ENCODE results near the gene ADD1.
A peak's percentile ranks its signal among the peaks of the same experiment; 100 is the strongest.
"Not testable (repeated sequence)": the region's sequence is repeated elsewhere in the genome, so short reads cannot be mapped to it uniquely, and the experiment has no call there.

ADD1 gene

GRCh38 chr4:2948895-2949781 is 105.5 kb downstream of the ADD1 start:
- H3K4me3 ChIP-seq (ENCODE audit: control insufficient read depth, low read depth, low read length): no peak overlapping the region
- DNase-seq (ENCODE audit: low read depth): no peak
- peak; percentile 57 for TF ChIP-seq CTCF (IDR thresholded peaks at IDR 0.05; ENCODE audit: control insufficient read depth, insufficient read depth, low read depth, low read length, missing control alignments)

GRCh38 chr4:2949782-2950125 is 106.1 kb downstream of the ADD1 start:
- no peak for TF ChIP-seq CTCF (IDR thresholded peaks at IDR 0.05; ENCODE audit: control insufficient read depth, insufficient read depth, low read depth, low read length, missing control alignments)
- DNase-seq (ENCODE audit: low read depth): no peak
- H3K4me3 ChIP-seq (ENCODE audit: control insufficient read depth, low read depth, low read length): no peak overlapping the region

GRCh38 chr4:2950221-2950989 is 106.8 kb downstream of the ADD1 start:
- DNase-seq (ENCODE audit: low read depth): no peak
- no peak overlapping the region for H3K4me3 ChIP-seq (ENCODE audit: control insufficient read depth, low read depth, low read length)
- no peak for TF ChIP-seq CTCF (IDR thresholded peaks at IDR 0.05; ENCODE audit: control insufficient read depth, insufficient read depth, low read depth, low read length, missing control alignments)

- no peak for TF ChIP-seq CTCF (IDR thresholded peaks at IDR 0.05; ENCODE audit: control insufficient read depth, insufficient read depth, low read depth, low read length, missing control alignments)
- no peak overlapping the region for H3K4me3 ChIP-seq (ENCODE audit: control insufficient read depth, low read depth, low read length)
- no peak for DNase-seq (ENCODE audit: low read depth)
Measured at GRCh38 chr4:2953496-2953895, 109.9 kb downstream of the ADD1 start.

- TF ChIP-seq CTCF (IDR thresholded peaks at IDR 0.05; ENCODE audit: control insufficient read depth, insufficient read depth, low read depth, low read length, missing control alignments): peak; percentile 1
- no peak for DNase-seq (ENCODE audit: low read depth)
- no peak overlapping the region for H3K4me3 ChIP-seq (ENCODE audit: control insufficient read depth, low read depth, low read length)
Measured at GRCh38 chr4:2954358-2955185, 110.9 kb downstream of the ADD1 start.

- DNase-seq (ENCODE audit: low read depth); H3K4me3 ChIP-seq (ENCODE audit: control insufficient read depth, low read depth, low read length): not testable (repeated sequence)
Measured at GRCh38 chr4:2955186-2956044, 111.8 kb downstream of the ADD1 start.

Data from AG09309 (cell line).